Activated T-cell treated with anti-CD3 and anti-CD28 coated beads for 48 hours (primary cell): Measurements from ENCODE around the gene MAB21L4.

Experiments
- DNase-seq: peaks from one replicate; pipeline ENCODE4 v3.0.0-alpha.2; 2020; ENCODE audit warnings: low read depth

Gene MAB21L4

DNA sequence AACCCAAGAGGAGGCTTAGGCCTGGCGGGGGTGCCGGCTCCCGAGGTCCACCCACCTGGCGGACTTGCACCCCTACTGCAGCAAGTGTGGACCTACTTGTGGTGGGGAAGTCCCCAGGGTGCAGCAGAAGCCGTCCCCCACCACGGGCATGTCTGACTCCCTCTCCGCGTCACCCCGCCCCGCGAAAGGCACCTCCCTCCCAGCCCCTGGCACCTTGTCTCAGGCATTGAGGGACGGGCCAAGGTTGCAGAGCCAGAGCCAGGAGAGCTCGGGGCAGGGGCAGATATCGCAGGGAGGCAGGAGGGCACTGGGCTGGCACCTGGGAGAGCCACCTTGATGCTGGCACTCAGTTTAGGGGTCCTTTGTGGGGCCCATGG, 29.2 kb upstream of the MAB21L4 start:
- DNase-seq, result no peak

DNA sequence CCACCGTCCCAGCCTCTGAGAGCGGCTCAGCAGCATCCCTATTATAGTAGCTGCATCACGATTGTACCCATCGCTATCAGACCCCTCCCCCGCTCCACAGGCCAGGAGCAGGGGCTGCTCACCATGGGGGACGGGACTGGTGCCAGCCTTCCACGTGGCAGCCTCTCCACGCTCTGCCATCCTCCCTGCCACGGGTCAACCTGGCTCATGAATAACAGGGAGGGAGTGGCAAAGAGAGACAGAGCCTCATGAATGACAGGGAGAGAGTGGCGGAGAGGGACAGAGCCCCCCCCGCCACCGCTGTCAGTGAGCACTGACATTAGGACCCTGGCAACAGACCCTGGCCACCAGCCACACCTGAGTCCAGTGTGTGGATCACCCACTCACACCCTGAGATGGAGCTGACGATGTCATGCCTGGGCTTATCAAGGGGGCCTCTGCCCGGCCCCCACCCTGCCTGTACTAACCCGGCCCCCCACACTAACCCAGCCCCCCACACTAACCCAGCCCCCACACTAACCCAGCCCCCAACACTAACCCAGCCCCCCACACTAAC, 27.1 kb upstream of the MAB21L4 start:
- DNase-seq, result no peak

DNA sequence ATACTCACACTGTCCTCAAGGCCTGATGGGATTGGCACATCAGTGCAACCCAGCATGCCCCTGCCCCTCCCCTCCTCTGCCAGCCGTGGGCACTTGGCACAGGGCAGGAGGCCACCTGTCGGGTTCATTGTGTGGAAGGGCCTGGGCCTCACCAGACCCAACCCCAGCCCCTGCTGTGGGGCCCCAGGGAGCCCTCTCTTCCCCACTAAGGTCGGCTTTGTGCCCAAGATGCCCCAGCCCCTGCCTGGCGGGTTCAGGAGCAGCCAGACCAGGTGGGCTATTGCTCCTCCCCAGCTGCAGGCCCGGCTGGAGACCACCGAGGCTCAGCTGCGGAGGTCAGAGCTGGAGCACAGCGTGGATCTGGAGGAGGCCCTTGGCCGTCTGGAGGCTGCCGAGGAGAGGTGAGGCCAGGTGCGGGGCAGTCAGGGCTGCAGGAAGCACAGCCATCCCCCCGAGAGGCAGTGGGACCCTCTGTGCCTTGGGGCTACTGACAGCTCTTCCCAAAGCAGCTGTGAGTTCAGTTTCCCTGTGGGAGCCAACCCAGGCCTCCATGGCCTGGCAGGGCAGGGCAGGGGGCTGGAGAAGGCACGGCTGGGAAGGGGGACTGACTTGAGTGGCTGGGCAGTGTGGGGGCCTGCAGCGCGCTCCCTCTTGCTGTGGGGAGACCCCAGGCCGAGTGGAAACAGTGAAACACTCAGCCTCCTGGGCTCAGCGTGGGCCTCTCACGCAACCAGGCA, 26.5 kb upstream of the MAB21L4 start:
- DNase-seq, result no peak

GRCh38 chr2:240921995-240922244, 26.0 kb upstream of the MAB21L4 start:
- no peak for DNase-seq

DNA sequence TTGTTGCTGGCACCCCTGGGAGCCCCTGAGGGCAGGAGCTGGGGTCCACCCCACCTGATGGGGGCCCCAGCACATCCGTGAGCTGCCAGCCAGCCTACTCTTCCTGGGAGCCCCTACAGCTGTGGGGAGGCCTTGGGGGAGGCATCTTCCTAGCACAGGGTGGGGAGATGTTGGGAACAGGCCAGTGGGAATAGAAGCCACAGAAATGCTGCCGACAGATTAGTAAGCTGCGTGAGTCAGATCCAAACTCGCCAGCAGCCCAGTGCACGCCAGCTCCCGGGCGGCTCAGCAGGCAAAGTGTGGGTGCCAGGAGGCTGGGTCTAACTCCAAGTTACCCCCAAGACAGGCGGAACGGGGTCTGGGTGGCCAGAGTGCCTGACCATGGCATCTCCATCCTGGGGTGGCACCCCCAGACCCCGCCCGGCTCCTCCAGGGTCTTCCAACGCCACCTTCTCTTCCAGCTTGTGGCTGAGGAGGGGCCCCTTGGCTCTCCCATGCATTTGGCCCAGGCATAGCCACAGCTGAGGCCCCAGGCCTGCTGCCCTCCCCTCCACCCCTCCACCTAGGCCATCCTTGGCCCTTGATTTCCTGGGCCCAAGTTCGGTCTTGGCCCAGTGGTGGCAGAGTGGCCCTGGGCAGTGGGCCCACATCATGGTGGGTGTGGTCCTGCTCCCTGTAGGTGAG, 25.5 kb upstream of the MAB21L4 start:
- DNase-seq, result no peak

- no peak for DNase-seq
Measured at GRCh38 chr2:240920783-240921231, 24.9 kb upstream of the MAB21L4 start.

DNA sequence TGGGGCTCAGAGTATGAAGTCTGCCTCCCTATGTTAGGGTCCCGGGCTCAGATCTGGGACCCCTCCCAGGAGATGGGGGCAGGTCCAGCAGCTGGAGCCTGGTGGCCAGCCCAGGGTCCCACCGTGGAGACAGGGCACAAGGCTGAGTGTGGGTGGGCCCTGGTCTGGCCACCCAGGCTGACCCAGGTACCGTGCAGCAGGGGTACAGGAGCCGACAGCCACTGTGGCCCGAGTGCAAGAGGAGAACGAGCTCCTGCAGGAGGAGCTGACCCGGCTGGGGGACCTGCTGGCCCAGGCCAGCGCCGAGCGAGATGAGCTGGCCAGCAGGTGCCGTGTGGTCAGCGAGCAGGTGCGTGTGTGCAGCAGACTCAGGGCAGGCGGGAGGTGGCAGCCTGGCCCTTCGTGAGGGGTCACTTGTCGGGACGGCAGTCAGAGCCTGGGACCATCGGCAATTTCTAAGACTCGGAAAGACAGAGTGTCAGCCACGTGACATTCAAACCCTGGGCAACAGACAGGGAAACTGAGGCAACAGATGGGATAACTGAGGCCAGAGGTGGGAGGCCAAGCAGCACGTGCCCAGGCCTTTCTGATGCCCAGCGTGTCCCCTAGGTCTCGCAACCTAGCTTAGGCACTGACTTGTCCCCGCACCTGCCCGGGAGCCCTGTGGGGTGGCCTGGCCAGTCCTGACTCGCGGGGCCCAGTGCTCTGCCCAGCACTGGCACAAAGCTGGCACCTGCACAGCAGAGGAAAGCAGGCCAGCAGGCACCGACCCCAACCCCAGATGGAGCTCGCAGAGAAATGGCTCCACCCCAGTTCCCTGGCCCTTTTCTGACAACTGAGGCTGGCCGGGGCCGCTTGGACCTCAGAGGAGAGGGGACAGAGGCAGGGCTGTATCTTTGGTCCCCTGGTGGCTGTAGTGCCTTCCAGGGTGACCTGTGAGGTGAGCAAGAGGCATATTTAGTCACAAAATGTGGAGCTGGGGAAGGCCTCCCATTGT, 24.1 kb upstream of the MAB21L4 start:
- no peak for DNase-seq

- DNase-seq, result no peak
Measured at GRCh38 chr2:240919161-240919781, 23.3 kb upstream of the MAB21L4 start.

- no peak for DNase-seq
Measured at GRCh38 chr2:240918258-240919091, 22.5 kb upstream of the MAB21L4 start.

DNA sequence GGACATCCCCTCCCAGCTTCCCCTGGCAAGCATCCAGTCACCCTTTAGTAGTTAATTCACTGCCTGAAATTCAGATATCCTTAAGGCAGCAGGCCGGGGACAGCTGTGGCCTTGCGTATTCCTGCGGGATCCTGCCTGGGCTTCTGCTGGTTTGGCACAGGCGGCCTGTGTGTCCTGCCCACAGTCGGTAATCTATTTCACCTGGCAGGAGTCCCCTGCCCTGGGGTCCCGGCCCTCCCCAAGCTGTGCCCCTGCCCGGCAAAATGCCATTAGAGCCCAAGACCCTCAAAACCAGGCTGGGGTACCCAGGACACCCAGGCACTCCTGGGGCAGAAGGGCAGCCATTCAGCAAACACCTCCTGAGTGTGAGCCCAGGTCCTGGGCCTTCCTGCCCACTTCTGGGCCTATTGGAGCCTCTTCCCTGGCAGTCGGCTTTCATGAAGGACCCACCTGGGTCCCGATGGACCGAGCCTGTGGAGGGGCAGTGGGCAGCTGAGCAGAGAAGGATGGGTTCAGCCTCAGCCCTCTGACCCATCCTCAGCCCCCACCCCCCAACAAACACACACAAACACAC, 21.8 kb upstream of the MAB21L4 start:
- no peak for DNase-seq

GRCh38 chr2:240917009-240917683, 21.2 kb upstream of the MAB21L4 start:
- no peak for DNase-seq

- no peak for DNase-seq
Measured at GRCh38 chr2:240916571-240917008, 20.6 kb upstream of the MAB21L4 start.

- no peak for DNase-seq
Measured at GRCh38 chr2:240915526-240916341, 19.8 kb upstream of the MAB21L4 start.

GRCh38 chr2:240914645-240915525, 18.9 kb upstream of the MAB21L4 start:
- DNase-seq, result no peak

DNA sequence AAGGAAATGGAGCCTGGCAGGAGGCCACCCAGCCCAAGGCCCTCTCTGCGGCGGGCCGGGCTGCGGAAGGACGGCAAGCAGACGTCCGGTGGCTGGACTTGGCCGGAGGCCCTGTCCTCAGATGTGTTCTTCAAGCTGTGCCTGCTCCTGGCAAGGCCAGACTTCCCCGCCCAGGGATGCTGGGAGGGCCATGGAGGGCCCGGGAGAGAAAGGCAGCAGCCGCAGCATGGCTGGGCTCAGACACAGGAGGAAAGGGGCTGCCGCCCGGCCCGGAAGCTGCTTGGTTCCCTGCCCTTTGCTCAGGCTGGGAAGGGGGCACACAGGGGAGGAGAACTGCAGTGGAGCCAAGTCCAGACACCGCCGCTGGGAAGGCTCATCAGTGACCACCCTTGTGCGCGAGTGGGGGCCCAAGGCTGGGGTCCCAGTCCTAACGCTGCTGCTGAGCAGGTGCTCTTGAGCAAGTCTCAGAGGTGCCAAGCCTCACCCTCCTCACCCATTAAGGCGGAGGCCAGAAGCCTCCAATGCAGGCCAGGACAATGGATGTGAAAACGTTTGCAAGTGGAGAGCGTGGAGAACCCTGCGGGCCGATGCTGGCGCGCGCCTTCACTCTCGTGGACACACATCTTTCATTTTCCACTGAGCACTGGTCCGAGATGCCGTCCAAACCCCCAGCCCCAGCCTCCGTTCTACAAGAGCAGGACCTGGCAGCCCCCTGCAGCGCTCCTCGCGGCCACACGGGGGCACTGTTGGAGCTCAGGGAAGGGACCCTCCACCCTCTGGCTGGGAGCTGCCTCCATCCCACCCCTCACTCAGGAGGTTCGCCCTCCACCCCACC, 18.1 kb upstream of the MAB21L4 start:
- peak; percentile 61 for DNase-seq

DNA sequence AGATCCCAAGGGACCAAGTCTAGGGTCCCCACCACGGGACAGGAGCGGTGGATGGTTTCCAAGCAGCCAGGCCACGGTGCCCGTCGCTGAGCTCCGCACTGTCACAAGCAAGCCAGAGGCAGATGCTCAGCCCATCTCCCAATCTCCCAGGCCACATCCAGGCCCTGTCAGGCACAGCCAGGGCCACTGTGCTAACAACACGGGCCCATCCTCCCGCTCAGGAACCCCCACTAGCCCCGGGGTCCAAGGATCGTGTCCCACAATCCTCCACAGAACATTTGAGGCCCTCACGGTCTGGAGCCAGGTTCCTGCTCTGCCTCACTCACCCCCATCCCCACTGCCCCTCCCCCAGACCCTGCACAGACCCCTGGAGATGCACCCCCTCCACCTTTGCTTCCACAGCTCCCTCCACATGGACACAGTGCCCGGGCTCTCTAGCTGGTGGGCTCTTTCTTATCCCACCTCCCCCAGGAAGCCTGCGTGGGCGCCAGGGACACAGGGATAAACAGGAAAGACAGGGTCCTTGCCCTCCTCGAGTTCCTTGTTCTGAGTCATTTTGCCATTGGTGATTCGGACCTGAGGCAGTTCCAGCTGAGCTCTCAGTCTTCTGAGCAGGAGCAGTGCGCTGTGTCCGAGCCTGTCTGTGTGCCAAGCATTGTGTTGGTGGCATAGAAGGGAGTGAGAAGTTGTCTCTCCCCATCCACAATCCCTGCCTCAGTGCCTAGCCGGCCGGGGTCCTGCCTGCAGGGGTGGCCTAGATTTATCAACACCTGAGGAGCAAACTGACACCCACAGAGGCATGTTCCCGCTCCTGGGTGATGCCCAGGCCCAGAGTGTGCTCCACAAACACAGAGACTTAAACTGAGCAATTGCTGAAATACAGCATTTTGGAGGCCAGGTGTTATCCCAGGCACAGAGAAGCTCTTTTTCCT, 17.2 kb upstream of the MAB21L4 start:
- no peak for DNase-seq
